ENCODE measurements around the gene GALM. TPM values are rescaled to one million over a fixed set of nuclear protein-coding genes. Genes with fewer than 3 reads are reported as not detected.
"Not testable (repeated sequence)": the region's sequence is repeated elsewhere in the genome, so short reads cannot be mapped to it uniquely, and the experiment has no call there.

GALM gene
- polyA plus RNA-seq, 2 donors, result 2.6 to 3.4 TPM

DNA sequence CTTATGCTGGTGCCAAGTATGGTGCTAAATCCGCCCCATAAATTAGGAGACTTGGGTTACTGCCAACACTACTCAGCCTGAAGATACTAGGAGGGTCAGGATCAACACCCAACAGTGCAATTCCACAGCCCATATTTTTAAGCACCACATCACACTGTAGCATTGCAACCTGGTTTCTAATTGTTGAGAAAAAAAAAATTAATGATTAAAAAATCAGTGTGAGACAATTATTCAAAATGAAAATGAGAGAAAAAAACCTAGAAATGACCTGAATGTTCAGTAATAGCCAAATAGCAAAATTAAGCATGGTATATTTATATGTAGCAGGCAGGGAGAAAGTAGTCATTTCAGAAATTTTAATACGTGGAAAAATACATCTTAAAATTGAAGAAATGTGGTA lies 33.9 kb upstream of the GALM start:
- H3K27ac ChIP-seq (ENCODE audit: low read depth in 2 of 2, low read length in 1 of 2), result no peak overlapping the region
- H3K4me3 ChIP-seq (ENCODE audit: low read depth in 1 of 2, low read length in 2 of 2), result no peak overlapping the region
- H3K36me3 ChIP-seq (ENCODE audit: control insufficient read depth in 2 of 2, insufficient read depth in 2 of 2, low read length in 1 of 2), result no peaks in the 10 kb centered on the region
- H3K4me1 ChIP-seq (ENCODE audit: control insufficient read depth in 2 of 2, insufficient read depth in 2 of 2, low read length in 1 of 2), result no peaks in the 10 kb centered on the region
- peaks cover 0 to 2% of the 10 kb centered on the region in 2 donors for H3K9me3 ChIP-seq (ENCODE audit: control insufficient read depth in 2 of 2, insufficient read depth in 1 of 2, low read depth in 1 of 2, low read length in 1 of 2)
- WGBS, 2 donors, result 65 to 77% methylated on average over 2 of the region's 2 CpGs
- no peaks in the 10 kb centered on the region for H3K27me3 ChIP-seq (ENCODE audit: control insufficient read depth in 1 of 2, insufficient read depth in 2 of 2, low read length in 2 of 2)

DNA sequence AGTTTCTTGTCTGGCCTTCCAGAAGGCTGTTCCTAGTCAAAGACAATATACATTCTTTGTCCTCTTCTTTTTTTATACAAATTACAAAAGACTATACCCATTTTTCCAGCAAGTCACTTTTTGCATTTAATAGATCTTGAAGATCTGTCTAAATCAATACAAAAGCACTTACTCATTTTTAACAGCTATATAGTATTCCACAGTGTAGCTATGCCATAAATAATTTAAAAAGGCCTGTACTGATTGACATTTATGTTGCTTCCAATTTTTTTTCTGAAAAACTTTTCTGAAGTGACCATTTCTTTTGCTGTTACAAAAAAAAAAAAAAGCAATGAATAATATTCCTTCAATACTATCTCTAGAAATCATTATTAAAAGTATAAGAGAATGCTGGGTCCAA lies 32.9 kb upstream of the GALM start:
- no peaks in the 10 kb centered on the region for H3K27me3 ChIP-seq (ENCODE audit: control insufficient read depth in 1 of 2, insufficient read depth in 2 of 2, low read length in 2 of 2)
- no peaks in the 10 kb centered on the region for H3K4me1 ChIP-seq (ENCODE audit: control insufficient read depth in 2 of 2, insufficient read depth in 2 of 2, low read length in 1 of 2)
- no peak overlapping the region for H3K4me3 ChIP-seq (ENCODE audit: low read depth in 1 of 2, low read length in 2 of 2)
- H3K36me3 ChIP-seq (ENCODE audit: control insufficient read depth in 2 of 2, insufficient read depth in 2 of 2, low read length in 1 of 2), result no peaks in the 10 kb centered on the region
- H3K9me3 ChIP-seq (ENCODE audit: control insufficient read depth in 2 of 2, insufficient read depth in 1 of 2, low read depth in 1 of 2, low read length in 1 of 2), result peaks cover 0 to 2% of the 10 kb centered on the region in 2 donors
- H3K27ac ChIP-seq (ENCODE audit: low read depth in 2 of 2, low read length in 1 of 2), result no peak overlapping the region

- WGBS, 2 donors, result 47 to 49% methylated on average over 2 of the region's 2 CpGs
- Histone ChIP-seq H3K4me1 (ENCODE audit: control insufficient read depth in 2 of 2, insufficient read depth in 2 of 2, low read length in 1 of 2) (no peaks in the 10 kb centered on the region), H3K27me3 (ENCODE audit: control insufficient read depth in 1 of 2, insufficient read depth in 2 of 2, low read length in 2 of 2) (no peaks in the 10 kb centered on the region), H3K36me3 (ENCODE audit: control insufficient read depth in 2 of 2, insufficient read depth in 2 of 2, low read length in 1 of 2) (no peaks in the 10 kb centered on the region), H3K27ac (ENCODE audit: low read depth in 2 of 2, low read length in 1 of 2) (no peak overlapping the region), H3K4me3 (ENCODE audit: low read depth in 1 of 2, low read length in 2 of 2) (no peak overlapping the region), H3K9me3 (ENCODE audit: control insufficient read depth in 2 of 2, insufficient read depth in 1 of 2, low read depth in 1 of 2, low read length in 1 of 2) (peaks cover 0 to 2% of the 10 kb centered on the region in 2 donors)
These were observed 32.0 kb upstream of the GALM start for GRCh38 chr2:38633895-38634294.

DNA sequence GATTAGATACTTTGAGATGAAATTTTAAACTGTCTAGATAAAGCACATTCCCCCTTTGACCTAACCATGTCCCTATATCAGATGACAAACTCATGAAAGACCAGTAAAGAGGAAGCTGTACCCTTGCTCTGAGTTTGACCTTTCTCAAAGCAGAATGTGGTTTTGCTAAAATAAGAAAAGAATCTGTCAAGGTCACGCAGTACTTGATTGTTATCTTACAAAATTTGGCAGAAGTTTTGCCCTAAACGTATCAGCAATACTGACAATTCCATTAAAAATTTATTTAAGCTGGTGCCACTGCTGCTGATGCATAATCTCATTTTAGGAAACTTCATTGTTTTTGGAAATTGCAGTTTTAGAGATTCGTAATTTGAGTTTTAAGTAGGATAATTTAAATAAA lies 31.2 kb upstream of the GALM start:
- H3K36me3 ChIP-seq (ENCODE audit: control insufficient read depth in 2 of 2, insufficient read depth in 2 of 2, low read length in 1 of 2), result no peaks in the 10 kb centered on the region
- H3K27ac ChIP-seq (ENCODE audit: low read depth in 2 of 2, low read length in 1 of 2), result no peak overlapping the region
- H3K4me3 ChIP-seq (ENCODE audit: low read depth in 1 of 2, low read length in 2 of 2), result no peak overlapping the region
- no peaks in the 10 kb centered on the region for H3K27me3 ChIP-seq (ENCODE audit: control insufficient read depth in 1 of 2, insufficient read depth in 2 of 2, low read length in 2 of 2)
- peaks cover 0 to 2% of the 10 kb centered on the region in 2 donors for H3K9me3 ChIP-seq (ENCODE audit: control insufficient read depth in 2 of 2, insufficient read depth in 1 of 2, low read depth in 1 of 2, low read length in 1 of 2)
- WGBS, 2 donors, result 49 to 54% methylated on average over 3 of the region's 3 CpGs
- H3K4me1 ChIP-seq (ENCODE audit: control insufficient read depth in 2 of 2, insufficient read depth in 2 of 2, low read length in 1 of 2), result no peaks in the 10 kb centered on the region

GRCh38 chr2:38635139-38635538 lies 30.8 kb upstream of the GALM start:
- peaks cover 0 to 1% of the 10 kb centered on the region in 2 donors for H3K9me3 ChIP-seq (ENCODE audit: control insufficient read depth in 2 of 2, insufficient read depth in 1 of 2, low read depth in 1 of 2, low read length in 1 of 2)
- H3K4me1 ChIP-seq (ENCODE audit: control insufficient read depth in 2 of 2, insufficient read depth in 2 of 2, low read length in 1 of 2), result no peaks in the 10 kb centered on the region
- H3K4me3 ChIP-seq (ENCODE audit: low read depth in 1 of 2, low read length in 2 of 2), result no peak overlapping the region
- no peaks in the 10 kb centered on the region for H3K27me3 ChIP-seq (ENCODE audit: control insufficient read depth in 1 of 2, insufficient read depth in 2 of 2, low read length in 2 of 2)
- H3K36me3 ChIP-seq (ENCODE audit: control insufficient read depth in 2 of 2, insufficient read depth in 2 of 2, low read length in 1 of 2), result no peaks in the 10 kb centered on the region
- H3K27ac ChIP-seq (ENCODE audit: low read depth in 2 of 2, low read length in 1 of 2), result no peak overlapping the region
- WGBS, 2 donors, result 86 to 88% methylated on average over 4 of the region's 4 CpGs

GRCh38 chr2:38636069-38636468 lies 29.8 kb upstream of the GALM start:
- Histone ChIP-seq H3K4me1 (ENCODE audit: control insufficient read depth in 2 of 2, insufficient read depth in 2 of 2, low read length in 1 of 2) (no peaks in the 10 kb centered on the region), H3K27ac (ENCODE audit: low read depth in 2 of 2, low read length in 1 of 2) (no peak overlapping the region), H3K4me3 (ENCODE audit: low read depth in 1 of 2, low read length in 2 of 2) (no peak overlapping the region), H3K36me3 (ENCODE audit: control insufficient read depth in 2 of 2, insufficient read depth in 2 of 2, low read length in 1 of 2) (no peaks in the 10 kb centered on the region), H3K9me3 (ENCODE audit: control insufficient read depth in 2 of 2, insufficient read depth in 1 of 2, low read depth in 1 of 2, low read length in 1 of 2) (no peaks in the 10 kb centered on the region), H3K27me3 (ENCODE audit: control insufficient read depth in 1 of 2, insufficient read depth in 2 of 2, low read length in 2 of 2) (no peaks in the 10 kb centered on the region)
- 87 to 88% methylated on average over 4 of the region's 4 CpGs for WGBS, 2 donors

- 90 to 92% methylated on average over 14 of the region's 14 CpGs for WGBS, 2 donors
- not testable (repeated sequence) for H3K27ac ChIP-seq (ENCODE audit: low read depth in 2 of 2, low read length in 1 of 2); H3K9me3 ChIP-seq (ENCODE audit: control insufficient read depth in 2 of 2, insufficient read depth in 1 of 2, low read depth in 1 of 2, low read length in 1 of 2); H3K4me3 ChIP-seq (ENCODE audit: low read depth in 1 of 2, low read length in 2 of 2); H3K4me1 ChIP-seq (ENCODE audit: control insufficient read depth in 2 of 2, insufficient read depth in 2 of 2, low read length in 1 of 2); H3K27me3 ChIP-seq (ENCODE audit: control insufficient read depth in 1 of 2, insufficient read depth in 2 of 2, low read length in 2 of 2); H3K36me3 ChIP-seq (ENCODE audit: control insufficient read depth in 2 of 2, insufficient read depth in 2 of 2, low read length in 1 of 2)
These were observed 23.4 kb upstream of the GALM start for GRCh38 chr2:38642373-38643017.

DNA sequence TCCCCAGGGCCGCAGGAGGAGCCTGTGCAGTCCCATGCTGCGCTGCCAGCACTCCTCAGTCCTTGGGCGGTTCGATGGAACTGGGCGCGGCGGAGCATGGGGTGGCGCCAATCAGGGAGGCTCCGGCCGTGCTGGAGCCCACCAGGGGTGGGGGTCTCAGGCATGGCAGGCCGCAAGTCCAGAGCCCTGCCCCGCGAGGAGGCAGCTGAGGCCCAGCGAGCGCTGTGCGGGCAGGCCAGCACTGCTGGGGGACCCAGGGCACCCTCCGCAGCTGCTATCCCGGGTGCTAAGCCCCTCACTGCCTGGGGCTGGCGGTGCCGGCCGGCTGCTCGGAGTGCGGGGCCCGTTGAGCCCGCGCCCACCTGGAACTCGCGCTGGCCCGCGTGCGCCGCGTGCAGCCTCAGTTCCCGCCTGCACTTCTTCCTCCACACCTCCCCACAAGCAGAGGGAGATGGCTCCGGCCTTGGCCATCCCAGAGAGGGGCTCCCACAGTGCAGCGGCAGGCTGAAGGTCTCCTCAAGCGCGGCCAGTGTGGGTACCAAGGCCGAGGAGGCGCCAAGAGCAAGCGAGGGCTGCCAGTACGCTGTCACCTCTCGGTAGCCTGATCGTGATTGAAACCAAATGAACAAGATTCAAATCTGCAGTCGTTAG lies 22.8 kb upstream of the GALM start:
- no peak overlapping the region for H3K4me3 ChIP-seq (ENCODE audit: low read depth in 1 of 2, low read length in 2 of 2)
- H3K36me3 ChIP-seq (ENCODE audit: control insufficient read depth in 2 of 2, insufficient read depth in 2 of 2, low read length in 1 of 2), result no peaks in the 10 kb centered on the region
- no peaks in the 10 kb centered on the region for H3K9me3 ChIP-seq (ENCODE audit: control insufficient read depth in 2 of 2, insufficient read depth in 1 of 2, low read depth in 1 of 2, low read length in 1 of 2)
- H3K27me3 ChIP-seq (ENCODE audit: control insufficient read depth in 1 of 2, insufficient read depth in 2 of 2, low read length in 2 of 2), result no peaks in the 10 kb centered on the region
- WGBS, 2 donors, result 97% methylated on average over 38 to 45 of the region's 45 CpGs
- no peaks in the 10 kb centered on the region for H3K4me1 ChIP-seq (ENCODE audit: control insufficient read depth in 2 of 2, insufficient read depth in 2 of 2, low read length in 1 of 2)
- no peak overlapping the region for H3K27ac ChIP-seq (ENCODE audit: low read depth in 2 of 2, low read length in 1 of 2)

- not testable (repeated sequence) for H3K9me3 ChIP-seq (ENCODE audit: control insufficient read depth in 2 of 2, insufficient read depth in 1 of 2, low read depth in 1 of 2, low read length in 1 of 2); H3K27ac ChIP-seq (ENCODE audit: low read depth in 2 of 2, low read length in 1 of 2); H3K36me3 ChIP-seq (ENCODE audit: control insufficient read depth in 2 of 2, insufficient read depth in 2 of 2, low read length in 1 of 2); H3K27me3 ChIP-seq (ENCODE audit: control insufficient read depth in 1 of 2, insufficient read depth in 2 of 2, low read length in 2 of 2); H3K4me1 ChIP-seq (ENCODE audit: control insufficient read depth in 2 of 2, insufficient read depth in 2 of 2, low read length in 1 of 2); H3K4me3 ChIP-seq (ENCODE audit: low read depth in 1 of 2, low read length in 2 of 2)
- WGBS, 2 donors, result 85 to 88% methylated on average over 16 of the region's 16 CpGs
These were observed 22.0 kb upstream of the GALM start for GRCh38 chr2:38643683-38644511.
